ENCODE data around the gene IL10RB.
"Not testable (repeated sequence)": the region's sequence is repeated elsewhere in the genome, so short reads cannot be mapped to it uniquely, and the experiment has no call there.

The IL10RB gene

DNA sequence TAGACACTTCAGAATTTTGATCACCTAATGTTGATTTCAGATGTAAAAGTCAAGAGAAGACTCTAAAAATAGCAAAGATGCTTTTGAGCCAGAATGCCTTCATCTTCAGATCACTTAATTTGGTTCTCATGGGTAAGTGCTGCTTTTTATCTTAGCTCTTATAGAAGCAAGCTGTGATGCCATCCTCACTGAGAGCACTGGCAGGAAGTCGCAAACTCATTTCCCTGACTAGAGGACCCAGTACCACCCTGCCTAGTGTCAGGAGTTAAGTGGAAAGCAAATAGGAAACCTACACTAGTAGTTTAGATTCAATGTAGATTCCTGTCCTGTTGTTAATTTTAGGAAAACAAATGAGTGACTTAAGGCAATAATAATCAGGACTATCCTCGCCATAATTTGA, 24.3 kb upstream of the IL10RB start:
- no peak for DNase-seq

DNA sequence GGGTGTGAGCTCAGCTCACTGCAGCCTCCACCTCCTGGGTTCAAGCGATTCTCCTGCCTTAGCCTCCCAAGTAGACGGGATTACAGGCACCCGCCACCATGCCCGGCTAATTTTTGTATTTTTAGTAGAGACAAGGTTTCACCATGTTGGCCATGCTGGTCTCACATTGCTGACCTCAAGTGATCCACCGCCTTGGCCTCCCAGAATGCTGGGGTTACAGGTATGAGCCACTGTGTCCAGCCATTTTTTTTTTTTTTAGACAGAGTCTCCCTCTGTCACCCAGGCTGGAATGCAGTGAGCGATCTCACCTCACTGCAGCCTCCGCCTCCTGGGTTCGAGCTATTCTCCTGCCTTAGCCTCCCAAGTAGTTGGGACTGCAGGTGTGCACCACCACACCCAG, 23.3 kb upstream of the IL10RB start:
- not testable (repeated sequence) for DNase-seq

DNA sequence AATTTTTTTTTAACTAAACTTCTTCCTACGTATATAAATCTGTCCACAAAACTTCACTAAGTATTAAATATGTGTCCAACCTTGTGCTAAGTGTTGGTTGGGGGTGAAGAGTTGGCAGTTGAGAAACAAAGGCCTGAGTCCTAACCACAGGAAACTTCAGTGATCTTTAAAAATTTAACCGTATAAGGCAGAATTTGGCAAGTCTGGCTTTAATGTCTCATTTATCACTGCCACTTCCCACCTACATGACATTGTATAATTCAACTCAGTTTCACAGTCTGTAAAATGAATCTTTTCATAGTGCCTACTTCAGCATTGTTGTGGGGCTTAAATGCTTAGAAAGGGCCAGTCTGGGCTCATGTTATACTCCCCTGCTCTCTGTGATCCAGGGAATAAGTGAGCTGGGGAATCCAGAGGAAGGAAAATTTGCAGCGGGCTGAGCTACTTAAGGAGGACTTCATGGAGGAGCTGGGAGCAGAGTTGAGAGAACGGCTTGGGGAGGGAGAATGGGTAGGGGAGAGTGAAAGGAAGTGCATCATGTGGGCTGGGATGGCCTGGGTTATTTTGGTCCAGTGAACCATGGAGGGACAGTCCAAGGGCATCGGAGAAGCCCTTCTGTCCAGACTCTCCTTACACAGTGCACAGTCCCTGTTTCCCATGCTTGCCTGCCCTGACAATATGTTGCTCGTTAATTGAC, 21.9 kb upstream of the IL10RB start:
- no peak for DNase-seq

DNA sequence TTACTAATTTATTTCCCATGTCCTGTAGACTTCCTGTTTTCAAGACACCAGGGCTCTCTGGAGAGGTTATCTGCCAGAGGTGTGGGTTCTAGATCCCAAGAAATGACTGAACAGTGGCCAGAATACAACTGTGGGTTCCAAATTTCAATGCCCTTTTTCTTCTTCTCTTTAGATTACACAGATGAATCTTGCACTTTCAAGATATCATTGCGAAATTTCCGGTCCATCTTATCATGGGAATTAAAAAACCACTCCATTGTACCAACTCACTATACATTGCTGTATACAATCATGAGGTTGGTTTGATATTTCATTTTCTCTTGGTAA, 21.4 kb upstream of the IL10RB start:
- no peak for DNase-seq

DNA sequence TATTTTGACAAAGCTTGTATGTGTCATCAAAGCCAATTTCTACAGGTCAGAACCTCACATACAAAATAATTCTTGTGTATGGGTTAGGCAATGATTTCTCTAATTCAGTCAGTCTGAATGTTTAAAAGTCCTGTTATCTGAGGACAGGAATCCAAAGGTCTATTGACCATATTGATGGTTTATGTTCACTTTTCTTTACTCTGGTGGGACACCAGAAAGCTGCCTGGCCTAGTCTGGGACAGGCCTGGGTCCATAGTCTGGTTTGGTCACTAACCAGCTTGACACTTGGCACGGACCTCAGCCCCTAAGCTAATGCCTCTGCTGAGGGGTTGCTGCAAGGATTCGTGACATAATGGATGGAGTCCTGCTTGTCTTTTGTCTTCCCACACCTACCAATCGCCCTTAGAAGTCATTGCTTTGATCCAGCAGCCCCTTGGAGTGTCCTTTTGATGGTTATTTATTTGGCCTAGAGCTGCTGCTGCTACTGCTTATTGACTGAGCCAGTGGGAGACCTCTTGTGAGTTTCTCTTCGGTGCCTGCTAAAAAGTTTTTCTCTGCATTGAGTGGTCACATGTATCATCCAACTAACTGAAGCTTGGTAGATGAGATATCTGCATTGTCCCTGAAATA, 20.8 kb upstream of the IL10RB start:
- DNase-seq, result no peak

DNA sequence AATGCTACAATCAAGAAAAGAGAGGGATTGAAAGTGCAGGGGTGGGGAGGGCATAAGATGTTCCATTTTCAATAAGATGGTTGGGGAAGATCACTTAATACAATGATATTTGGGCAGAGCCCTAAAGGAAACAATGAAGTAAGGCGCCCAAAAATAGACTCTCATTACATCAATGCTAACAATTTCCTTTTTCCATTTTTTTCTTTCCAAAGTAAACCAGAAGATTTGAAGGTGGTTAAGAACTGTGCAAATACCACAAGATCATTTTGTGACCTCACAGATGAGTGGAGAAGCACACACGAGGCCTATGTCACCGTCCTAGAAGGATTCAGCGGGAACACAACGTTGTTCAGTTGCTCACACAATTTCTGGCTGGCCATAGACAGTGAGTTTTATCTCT, 19.7 kb upstream of the IL10RB start:
- DNase-seq, result no peak

DNA sequence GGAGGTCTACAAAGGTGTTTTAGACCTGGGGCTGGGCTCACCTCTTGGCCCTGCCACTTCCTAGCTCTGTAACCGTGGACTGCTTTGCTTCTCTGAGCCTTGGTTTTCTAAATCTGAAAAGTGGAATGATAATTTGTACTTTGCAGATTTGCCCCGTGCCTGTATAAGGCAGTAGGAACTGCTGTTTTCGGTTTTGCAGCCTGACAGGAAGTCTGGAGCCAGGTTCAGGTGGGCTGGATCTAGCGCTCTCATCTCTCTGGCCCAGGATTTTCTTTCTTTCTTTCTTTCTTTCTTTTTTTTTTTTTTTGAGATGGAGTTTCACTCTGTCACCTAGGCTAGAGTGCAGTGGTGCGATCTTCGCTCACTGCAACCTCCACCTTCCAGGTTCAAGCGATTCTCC, 19.2 kb upstream of the IL10RB start:
- DNase-seq, result no peak

DNA sequence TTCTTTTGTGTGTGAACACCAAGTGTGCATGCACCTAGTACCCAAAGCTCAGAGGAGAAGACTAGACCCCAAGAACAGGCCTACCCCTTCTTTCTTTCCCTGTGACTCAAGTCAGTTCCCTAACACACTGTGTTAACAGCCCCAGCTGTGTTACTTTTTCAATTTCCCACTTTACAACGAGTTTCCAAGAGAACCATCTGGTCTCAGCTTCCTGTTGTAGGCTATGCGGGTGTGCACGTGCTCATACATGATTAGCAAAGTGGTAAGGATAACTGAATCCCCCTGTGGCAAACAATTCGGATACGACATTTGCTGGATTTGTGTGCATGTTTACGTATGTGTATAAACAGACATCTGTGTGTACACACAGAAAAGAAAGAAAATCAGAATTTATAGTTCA, 18.6 kb upstream of the IL10RB start:
- no peak for DNase-seq

DNA sequence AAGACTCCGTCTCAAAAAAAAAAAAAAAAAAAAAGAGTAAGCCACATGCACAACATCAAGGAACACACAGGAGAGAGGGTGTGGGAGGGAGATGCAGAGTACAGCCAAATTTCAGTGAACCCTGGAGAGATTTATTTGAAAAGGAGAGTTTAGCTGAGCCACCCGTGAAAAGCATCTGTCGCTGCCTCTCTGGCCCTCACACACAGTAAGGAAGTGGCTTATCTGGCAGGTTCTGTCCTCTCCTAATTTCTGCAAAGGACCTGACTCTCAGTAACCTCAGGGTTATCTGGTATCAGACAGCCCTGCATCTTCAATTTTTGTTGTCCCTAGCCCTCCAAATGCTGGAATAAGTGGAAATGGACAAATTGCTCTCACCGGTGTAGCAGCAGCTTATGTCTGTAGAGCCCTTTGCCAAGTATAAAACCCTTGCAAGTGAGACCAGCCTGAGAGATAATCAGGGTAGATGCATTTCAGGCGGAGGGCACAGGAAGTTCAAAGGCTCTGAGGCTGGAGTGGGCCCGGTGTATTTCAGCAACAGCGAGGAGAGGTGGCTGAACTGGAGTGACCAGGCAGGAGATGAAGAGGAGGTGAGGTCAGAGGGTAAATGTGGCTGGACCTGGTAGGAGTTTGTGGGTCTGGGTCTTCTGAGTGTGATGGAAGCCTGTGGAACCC, 16.7 kb upstream of the IL10RB start:
- DNase-seq, result no peak

DNA sequence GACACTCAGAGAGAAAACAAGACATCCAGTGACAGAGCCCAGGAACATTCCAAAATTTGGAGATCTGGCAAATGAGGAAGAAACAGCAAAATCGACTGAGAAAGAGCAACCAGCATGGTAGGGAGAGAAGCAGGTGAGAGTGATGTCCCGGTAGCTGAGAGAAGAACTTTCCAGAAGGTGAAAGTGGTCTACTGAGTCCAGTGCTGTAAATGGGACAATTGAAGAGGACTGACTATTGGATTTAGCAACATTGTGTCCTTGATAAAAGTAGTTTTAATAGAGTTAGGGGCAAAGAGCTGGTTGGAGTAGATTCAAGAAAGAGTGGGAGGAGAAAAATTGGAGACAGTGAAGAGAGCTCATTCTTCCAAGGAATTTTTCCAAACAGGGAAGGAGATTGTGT, 15.0 kb upstream of the IL10RB start:
- no peak for DNase-seq

DNA sequence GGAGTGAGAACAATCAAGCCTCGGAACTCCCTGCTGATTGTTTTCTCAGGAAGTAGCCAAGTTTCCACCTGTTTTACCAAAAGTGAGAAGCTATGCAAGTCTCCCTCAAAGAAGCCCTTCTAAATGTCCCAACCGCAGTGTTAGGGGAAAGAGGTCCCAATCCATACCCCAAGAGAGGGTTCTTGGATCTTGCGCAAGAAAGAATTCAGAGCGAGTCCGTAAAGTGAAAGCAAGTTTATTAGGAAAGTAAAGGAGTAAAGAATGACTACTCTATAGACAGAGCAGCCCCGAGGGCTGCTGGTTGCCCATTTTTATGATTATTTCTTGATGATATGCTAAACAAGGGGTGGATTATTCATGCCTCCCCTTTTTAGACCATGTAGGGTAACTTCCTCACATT, 12.8 kb upstream of the IL10RB start:
- DNase-seq, result not testable (repeated sequence)

DNA sequence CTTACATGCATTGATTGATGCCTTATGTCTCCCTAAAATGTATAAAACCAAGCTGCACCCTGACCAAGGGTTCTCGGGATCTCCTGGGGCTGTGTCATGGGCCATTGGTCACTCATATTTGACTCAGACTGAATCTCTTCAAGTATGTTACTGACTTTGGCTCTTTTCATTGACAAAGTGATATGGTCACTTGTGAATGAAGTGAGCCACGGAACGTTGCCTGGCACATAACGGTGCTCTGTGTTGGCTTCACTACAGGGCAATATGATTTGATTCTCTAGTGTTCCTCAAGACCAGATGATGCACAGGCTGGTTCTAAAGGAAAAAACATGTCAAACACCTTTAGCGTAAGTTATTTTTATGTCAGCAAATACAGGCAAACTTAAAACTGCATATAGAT, 11.4 kb upstream of the IL10RB start:
- no peak for DNase-seq

DNA sequence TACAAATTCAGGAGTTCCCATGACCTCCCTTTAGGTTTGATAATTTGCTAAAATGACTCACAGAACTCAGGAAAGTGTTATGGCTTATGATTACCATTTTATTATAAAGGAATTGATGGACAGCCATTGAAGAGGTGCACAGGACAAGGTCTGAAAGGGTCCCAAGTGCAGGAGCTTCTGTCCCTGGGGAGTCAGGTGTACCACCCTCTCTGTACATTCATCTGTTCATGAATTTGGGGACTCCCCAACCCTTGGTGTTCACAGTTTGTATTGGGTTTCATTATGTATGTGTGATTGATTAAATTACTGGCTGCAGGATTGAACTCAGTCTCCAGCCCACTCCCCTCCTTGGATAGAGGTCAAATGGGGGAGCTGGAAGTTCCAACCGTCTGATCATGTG, 10.8 kb upstream of the IL10RB start:
- DNase-seq, result no peak

DNA sequence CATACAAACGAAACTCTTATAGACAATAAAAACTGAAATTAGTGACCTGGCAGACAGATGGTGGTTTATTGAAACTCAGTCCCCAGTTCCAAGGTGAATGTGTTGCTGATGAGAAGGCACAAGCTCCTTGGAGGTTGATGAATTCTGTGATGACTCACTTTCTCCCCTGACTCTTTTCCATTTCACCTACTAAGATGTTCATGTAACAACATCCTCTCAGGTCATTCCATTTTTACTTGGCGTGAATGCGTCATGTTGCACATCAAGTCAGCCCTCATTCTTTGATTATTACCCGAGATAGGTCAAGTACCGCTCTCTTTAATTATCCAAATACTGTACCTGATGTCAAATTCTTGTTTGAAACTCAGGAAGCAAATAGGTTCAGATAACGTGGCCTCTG, 10.1 kb upstream of the IL10RB start:
- DNase-seq, result no peak

DNA sequence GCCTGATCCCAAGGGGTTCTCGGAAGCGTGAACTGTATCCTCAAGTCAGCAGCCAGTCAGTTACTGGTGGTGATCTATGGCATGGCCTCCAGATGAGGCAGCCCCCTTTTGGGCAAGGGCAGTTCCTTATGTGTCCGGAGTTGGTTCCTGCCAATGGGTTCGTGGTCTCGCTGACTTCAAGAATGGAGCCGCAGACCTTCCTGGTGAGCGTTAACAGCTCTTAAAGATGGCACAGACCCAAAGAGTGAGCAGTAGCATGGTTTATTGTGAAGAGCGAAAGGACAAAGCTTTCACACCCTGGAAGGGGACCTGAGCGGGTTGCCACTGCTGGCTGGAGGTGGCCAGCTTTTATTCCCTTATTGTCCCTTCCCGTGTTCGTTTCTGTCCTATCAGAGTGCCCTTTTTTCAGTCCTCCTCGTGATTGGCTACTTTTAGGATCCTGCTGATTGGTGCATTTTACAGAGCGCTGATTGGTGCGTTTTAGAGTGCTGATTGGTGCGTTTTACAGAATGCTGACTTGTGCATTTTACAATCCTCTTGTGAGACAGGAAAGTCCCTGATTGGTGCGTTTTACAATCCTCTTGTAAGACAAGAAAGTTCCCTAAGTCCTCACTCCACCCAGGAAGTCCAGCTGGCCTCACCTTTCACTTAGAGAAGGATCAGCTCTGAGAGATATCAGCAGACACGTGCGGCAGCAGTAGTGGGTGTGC, 8.9 kb upstream of the IL10RB start:
- no peak for DNase-seq

DNA sequence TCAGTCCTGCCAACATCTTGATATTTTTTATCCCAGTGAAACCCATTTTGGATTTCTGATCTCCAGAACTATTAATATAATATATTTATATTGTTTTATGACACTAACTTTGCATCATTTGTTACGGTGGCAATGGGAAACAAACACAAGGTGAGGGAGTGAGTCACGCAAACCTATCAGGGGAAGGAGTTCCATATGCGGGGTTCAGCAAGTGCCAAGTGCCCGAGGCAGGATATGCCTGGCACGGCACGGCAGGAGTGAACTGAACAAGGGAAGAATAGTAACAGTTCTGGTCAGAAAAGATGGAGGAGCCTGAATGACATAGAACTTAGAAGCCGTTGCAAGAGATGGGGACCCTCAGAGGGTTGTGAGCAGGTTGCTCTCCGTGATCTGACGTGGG, 7.7 kb upstream of the IL10RB start:
- no peak for DNase-seq

DNA sequence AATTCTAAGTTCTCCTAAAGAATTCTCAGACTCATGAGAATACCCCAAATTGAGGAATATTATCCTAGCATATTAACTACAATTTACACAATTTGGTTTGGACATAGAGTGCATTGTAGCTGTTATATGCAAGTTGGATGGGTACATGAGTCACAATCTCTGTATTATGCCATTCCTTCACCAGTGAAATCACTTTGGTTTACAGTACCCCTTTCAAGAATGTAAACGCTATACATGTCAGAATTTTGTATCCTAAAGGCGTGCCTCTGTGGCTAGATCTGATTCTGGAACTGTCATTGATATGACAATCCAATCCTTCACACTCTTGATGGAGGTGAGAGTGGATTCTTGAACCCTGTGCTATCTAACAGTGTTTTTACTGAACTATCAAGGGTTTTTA, 6.7 kb upstream of the IL10RB start:
- no peak for DNase-seq

DNA sequence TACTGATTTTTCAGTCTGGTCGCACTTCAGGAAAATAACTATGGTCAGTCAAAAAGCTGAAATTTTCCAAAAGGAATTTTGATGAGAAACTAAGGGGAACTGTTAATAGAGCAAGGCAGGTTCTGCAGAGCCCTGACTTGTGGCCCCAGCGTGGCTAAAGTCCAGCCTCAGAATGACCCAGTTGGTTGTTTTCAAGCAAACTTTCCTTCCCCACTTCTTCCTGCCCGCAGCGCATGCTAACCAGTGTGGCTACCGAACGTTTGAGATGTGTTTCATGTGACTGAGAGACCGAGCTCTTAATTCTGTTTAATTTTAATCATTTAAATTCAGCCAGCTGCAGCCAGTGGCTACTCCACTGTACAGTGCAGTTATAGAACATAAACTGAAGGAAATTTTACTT, 6.2 kb upstream of the IL10RB start:
- DNase-seq, result no peak

DNA sequence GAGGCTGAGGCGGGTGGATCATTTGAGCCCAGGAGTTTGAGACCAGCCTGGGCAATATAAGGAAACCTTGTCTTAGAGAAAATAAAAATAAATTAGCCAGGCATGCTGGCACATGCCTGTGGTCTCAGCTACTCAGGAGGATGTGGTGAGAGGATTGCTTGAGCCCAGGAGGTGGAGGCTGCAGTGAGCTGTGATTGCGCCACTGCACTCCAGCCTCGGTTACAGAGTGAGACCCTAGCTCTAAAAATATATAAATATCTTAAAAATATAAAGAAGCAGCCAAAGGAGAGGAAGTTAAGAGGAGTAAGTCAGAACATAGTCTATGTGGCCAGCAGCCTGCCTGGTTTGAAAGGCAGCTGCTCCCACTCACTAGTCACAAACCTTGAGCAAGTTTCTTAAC, 4.5 kb upstream of the IL10RB start:
- no peak for DNase-seq

DNA sequence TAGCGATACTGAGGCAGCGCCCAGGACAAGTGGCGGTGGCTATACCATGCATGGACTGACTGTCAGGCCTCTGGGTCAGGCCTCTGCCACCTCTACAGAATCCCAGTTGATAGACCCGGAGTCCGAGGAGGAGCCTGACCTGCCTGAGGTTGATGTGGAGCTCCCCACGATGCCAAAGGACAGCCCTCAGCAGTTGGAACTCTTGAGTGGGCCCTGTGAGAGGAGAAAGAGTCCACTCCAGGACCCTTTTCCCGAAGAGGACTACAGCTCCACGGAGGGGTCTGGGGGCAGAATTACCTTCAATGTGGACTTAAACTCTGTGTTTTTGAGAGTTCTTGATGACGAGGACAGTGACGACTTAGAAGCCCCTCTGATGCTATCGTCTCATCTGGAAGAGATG, 3.2 kb upstream of the IL10RB start:
- no peak for DNase-seq

DNA sequence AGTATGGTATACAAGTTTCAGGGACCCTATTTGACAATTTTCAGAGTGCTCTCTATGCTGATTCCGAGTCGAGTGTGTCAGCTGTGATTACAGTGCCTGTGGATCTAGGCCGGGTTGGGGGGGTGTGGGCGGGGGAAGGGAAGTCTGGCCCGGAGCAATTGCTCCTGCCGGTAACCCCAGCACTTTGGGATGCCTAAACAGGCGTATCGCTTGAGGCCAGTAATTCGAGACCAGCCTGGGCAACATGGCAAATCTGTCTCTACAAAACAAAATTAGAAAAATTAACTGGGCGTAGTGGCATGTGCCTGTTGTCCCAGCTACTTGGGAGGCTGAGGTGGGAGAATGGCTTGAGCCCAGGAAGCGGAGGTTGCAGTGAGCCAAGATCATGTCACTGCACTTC, 1.6 kb upstream of the IL10RB start:
- DNase-seq, result no peak

DNA sequence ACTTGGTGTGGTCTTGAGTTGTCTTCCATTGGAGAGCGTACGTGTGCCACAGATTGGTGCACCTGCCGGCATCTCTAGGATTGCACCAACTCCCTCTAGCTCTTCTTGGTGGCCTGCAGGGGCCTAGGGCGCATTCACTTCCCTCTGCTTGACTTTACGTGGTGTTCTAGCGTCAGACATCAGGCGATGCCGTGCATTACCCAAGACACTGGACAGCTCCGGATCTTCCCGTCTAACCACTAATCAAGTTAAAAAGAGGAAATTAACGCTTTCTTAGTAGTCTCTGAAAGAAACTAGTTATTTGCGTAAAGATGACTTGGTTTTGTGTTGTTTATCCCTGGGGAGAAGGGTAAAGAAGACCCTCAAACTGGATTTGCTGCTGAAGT, 510 bp upstream of the IL10RB start:
- peak; percentile 74 for DNase-seq

DNA sequence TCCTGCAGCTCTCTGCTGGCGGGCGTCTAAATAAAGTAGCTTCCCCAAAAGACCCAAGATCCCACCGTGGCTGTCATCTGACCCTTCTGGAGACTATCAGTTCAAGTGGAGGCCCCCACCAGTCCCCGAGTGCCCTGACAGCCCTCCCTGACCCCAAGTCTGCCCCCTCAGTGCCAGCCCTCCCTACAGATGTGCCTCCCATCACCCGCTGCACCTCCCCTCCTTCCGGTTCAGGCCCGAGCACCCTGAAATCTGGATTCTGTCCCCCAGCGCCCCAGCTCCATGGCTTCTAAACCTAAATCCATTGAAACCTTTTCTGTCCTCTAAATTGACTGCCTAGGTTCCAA, 595 bp downstream of the IL10RB start:
- no peak for DNase-seq

DNA sequence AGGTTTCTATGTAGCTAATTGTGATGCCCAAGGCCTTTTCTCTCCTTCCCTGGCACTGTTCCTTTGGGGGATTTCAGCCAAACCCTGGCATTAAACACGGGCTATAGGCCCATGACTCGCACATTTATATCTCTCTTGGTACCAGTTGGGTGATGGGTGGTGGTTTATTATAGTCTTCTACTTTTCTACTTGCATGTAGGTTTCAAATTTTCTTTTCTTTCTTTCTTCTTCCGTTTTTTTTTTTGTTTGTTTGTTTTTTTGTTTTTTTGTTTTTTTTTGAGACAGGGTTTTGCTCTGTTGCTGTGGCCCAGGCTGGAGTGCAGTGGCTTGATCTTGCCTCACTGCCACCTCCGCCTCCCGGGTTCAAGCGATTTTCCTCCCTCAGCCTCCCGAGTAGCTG, 1.1 kb downstream of the IL10RB start:
- no peak for DNase-seq

DNA sequence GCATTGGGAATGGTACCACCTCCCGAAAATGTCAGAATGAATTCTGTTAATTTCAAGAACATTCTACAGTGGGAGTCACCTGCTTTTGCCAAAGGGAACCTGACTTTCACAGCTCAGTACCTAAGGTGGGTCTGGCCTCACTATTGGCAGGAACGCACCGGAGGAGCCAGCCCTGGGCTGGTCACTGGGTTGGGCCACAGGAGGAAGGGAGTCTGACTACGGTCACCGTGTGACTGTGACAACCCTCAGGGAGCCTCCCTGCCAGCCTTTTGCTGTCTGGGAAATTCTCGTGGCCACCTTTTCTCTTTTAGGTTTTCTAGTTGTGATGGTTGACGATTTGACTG, 2.2 kb downstream of the IL10RB start:
- no peak for DNase-seq

Data from NCI-H2227 treated with DMSO at 0.1 percent for 48 hours (cell line).